ENCODE measurements around the gene PHRF1. TPM values are rescaled to one million over a fixed set of nuclear protein-coding genes. Genes with fewer than 3 reads are reported as not detected.
A peak's percentile ranks its signal among the peaks of the same experiment; 100 is the strongest.
"Not testable (repeated sequence)": the region's sequence is repeated elsewhere in the genome, so short reads cannot be mapped to it uniquely, and the experiment has no call there.

Gene PHRF1
- total and polyA plus RNA-seq, 2 of the 4 experiments (the other 2 are of a cell fraction): 10.9 to 17.5 TPM

DNA sequence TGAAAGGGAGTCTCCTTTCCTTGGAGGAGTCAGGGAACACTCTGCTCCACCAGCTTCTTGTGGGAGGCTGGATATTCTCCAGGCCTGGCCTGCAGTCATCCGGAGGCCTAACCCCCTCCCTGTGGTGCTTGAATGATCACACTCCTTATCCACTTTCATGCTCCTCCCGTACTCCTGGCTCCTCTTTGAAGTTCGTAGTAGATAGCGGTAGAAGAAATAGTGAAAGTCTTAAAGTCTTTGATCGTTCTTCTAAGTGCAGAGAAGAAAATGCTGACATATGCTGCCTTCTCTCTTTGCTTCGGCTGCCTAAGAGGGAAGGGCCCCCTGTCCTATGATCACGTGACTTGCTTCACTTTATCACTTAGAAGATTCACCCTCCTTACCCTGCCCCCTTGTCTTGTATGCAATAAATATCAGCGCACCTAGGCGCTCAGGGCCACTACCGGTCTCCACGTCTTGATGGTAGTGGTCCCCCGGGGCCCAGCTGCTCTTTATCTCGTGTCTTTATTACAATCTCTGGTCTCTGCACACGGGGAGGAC lies 2.2 kb upstream of the PHRF1 start:
- Histone ChIP-seq H3K9me1 (ENCODE audit: insufficient read depth, low read length) (peaks cover 11% of the 10 kb centered on the region; the same call in 1 of the 2 replicates), H4K20me1 (ENCODE audit: insufficient read depth, low read length) (peaks cover 30% of the 10 kb centered on the region), H3K4me1 (ENCODE audit: control insufficient read depth, insufficient read depth, low read length) (peaks cover 20% of the 10 kb centered on the region), H3K4me2 (ENCODE audit: low read depth, low read length) (peak overlapping the region; percentile 48; the same call in 1 of the 2 replicates), H3K79me1 (ENCODE audit: low read depth in 1 of 2, low read length in 2 of 2) (peaks cover 4 to 19% of the 10 kb centered on the region in 2 experiments; a peak in 3 of 4 replicates)
- H4K91ac ChIP-seq (ENCODE audit: insufficient read depth, low read depth, low read length); H2AFZ ChIP-seq (replicated peaks; ENCODE audit: low read length, poor library complexity); H3K18ac ChIP-seq (ENCODE audit: low read depth, low read length); H3K23ac ChIP-seq (ENCODE audit: low read depth, low read length); BruUV-seq (replicated peaks); H4K8ac ChIP-seq (ENCODE audit: low read depth in 2 of 2, low read length in 2 of 2); H4K5ac ChIP-seq (ENCODE audit: low read depth, low read length); H2AK5ac ChIP-seq (ENCODE audit: low read depth, low read length); H3K27ac ChIP-seq (ENCODE audit: insufficient read depth, low read length); H2BK20ac ChIP-seq (ENCODE audit: low read depth, low read length); CTCF ChIA-PET; DNase-seq; H3K4me3 ChIP-seq (ENCODE audit: insufficient read depth, low read depth, low read length); intact Hi-C loops (cut with micrococcal nuclease); dilution Hi-C loops (cut with HindIII; ENCODE audit: low sequenced_read_pairs, unreplicated experiment); POLR2A ChIA-PET (ENCODE audit: unreplicated experiment); H3K36me3 ChIP-seq (ENCODE audit: control insufficient read depth, insufficient read depth, low read length); H2AK9ac ChIP-seq (replicated peaks; ENCODE audit: low read depth, low read length, poor library complexity); H2BK5ac ChIP-seq (ENCODE audit: low read depth, low read length, poor library complexity, severe bottlenecking); ATAC-seq (ENCODE audit: low read depth); in situ Hi-C loops (cut with MboI; ENCODE audit: low sequenced_read_pairs); H2BK120ac ChIP-seq (ENCODE audit: low read depth, low read length); H3K14ac ChIP-seq (replicated peaks; ENCODE audit: low read depth, low read length); H3K27me3 ChIP-seq (ENCODE audit: control insufficient read depth, insufficient read depth, low read length); H3K9me3 ChIP-seq (ENCODE audit: control insufficient read depth, insufficient read depth, low read length); H3K56ac ChIP-seq (ENCODE audit: extremely low read depth, insufficient read depth, low read length); H2BK15ac ChIP-seq (ENCODE audit: low read depth, low read length); H3K4ac ChIP-seq (ENCODE audit: low read depth, low read length); H3K9ac ChIP-seq (ENCODE audit: low read depth, low read length): not testable (repeated sequence)
- TF ChIP-seq, protein P1, sequence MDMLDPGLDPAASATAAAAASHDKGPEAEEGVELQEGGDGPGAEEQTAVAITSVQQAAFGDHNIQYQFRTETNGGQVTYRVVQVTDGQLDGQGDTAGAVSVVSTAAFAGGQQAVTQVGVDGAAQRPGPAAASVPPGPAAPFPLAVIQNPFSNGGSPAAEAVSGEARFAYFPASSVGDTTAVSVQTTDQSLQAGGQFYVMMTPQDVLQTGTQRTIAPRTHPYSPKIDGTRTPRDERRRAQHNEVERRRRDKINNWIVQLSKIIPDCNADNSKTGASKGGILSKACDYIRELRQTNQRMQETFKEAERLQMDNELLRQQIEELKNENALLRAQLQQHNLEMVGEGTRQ (IDR thresholded peaks at IDR 0.05; ENCODE audit: low read depth, low read length): 0 out of 2 replicates have a peak, but pooled peaks have one; percentile 13
- WGBS, 2 experiments (ENCODE audit: extremely low coverage in 2 of 2, insufficient read length in 1 of 2): 69% methylated on average over 7 of the region's 14 CpGs; no CpG with 5 or more reads in 1 of the 2 experiments

Data from IMR-90 (cell line).